Measurements from ENCODE around the gene GPRIN3. TPM values are rescaled to one million over a fixed set of nuclear protein-coding genes. Genes with fewer than 3 reads are reported as not detected.

GPRIN3 gene
- total and polyA plus RNA-seq, 2 experiments from 2014 or later = 0.74 to 3.2 TPM

DNA sequence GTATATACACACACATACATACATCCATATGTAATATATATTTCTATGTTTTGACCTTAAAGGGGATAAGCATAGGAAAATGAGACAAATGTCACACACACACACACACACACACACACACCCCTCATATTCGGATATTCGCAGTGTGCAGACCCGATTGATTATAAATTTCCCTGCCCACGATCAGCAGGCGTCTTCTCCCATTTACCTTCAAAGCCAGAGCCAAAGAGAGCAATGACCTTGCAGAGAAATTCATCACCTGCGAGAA lies 488 bp downstream of the GPRIN3 start:
- Mint-ChIP-seq H3K36me3 (ENCODE audit: low read depth) (no peaks in the 10 kb centered on the region), H3K9me3 (no peaks in the 10 kb centered on the region; the same call in 2 of the 3 replicates), H3K4me3 (peak overlapping the region; percentile 80), H3K27ac (no peak overlapping the region), H3K4me1 (peaks cover 19% of the 10 kb centered on the region), H3K27me3 (ENCODE audit: insufficient read depth, low read depth, poor library complexity) (peaks cover 17% of the 10 kb centered on the region)
- H3K9me2 ChIP-seq (ENCODE audit: insufficient read depth) = no peaks in the 10 kb centered on the region
- H3K36me3 ChIP-seq (ENCODE audit: insufficient read depth) = no peaks in the 10 kb centered on the region
- ATAC-seq = no peak
- no peaks in the 10 kb centered on the region for H3F3A ChIP-seq (replicated peaks; ENCODE audit: low read depth)
- H3K4me1 ChIP-seq (ENCODE audit: insufficient read depth) = peaks cover 18% of the 10 kb centered on the region
- no peaks in the 10 kb centered on the region for H3K79me2 ChIP-seq (replicated peaks; ENCODE audit: insufficient read depth)
- no peak for DNase-seq (ENCODE audit: low spot score)
- no peaks in the 10 kb centered on the region for H4K20me1 ChIP-seq (replicated peaks; ENCODE audit: insufficient read depth)
- H3K27me3 ChIP-seq (ENCODE audit: insufficient read depth) = peaks cover 23% of the 10 kb centered on the region
- no peak overlapping the region for H3K27ac ChIP-seq (ENCODE audit: low read depth)
- TF ChIP-seq, protein P1, sequence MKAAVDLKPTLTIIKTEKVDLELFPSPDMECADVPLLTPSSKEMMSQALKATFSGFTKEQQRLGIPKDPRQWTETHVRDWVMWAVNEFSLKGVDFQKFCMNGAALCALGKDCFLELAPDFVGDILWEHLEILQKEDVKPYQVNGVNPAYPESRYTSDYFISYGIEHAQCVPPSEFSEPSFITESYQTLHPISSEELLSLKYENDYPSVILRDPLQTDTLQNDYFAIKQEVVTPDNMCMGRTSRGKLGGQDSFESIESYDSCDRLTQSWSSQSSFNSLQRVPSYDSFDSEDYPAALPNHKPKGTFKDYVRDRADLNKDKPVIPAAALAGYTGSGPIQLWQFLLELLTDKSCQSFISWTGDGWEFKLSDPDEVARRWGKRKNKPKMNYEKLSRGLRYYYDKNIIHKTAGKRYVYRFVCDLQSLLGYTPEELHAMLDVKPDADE (IDR thresholded peaks at IDR 0.05) = no peak
- peak overlapping the region; percentile 90 for H3K4me3 ChIP-seq
- peak overlapping the region; percentile 97 for H3K4me2 ChIP-seq
- H2AFZ ChIP-seq = peak overlapping the region; percentile 99

DNA sequence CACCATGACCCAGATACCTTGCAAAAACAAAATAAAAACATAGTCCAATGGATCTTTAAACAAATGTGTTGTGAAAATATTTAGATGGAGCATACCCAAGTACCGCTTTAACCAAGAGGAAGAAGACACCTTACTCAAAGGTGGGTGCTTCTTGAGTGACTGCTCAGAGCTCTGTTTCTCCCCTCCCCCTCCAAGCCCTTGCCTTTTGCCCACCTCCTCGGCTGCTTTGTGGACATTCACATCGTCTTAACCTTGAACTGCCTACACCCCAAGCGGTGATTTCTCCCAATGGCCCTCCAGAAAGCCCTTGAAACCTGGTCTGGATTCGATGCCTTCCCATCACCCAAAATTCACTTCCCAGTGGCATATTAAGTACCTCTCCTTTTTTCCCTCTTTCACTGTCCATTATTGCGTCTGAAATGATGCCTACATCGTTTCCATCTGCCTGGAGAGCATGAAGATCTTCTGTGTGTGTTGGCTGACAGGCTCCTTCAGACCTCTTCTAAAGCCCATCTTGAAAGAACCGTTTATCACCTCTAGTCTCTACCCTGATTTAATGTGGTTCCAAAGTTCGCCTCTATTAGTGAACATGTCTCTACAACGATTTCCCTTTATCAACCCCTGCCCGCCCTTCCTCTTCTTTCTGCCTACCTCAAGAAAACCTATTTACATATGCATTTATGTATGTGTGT lies 968 bp downstream of the GPRIN3 start:
- Histone ChIP-seq H2AFZ (peak overlapping the region; percentile 99), H3K27ac (ENCODE audit: low read depth) (no peak overlapping the region), H3K4me1 (ENCODE audit: insufficient read depth) (peaks cover 18% of the 10 kb centered on the region), H3K36me3 (ENCODE audit: insufficient read depth) (no peaks in the 10 kb centered on the region), H3K4me3 (peak overlapping the region; percentile 90), H3K79me2 (replicated peaks; ENCODE audit: insufficient read depth) (no peaks in the 10 kb centered on the region), H3K27me3 (ENCODE audit: insufficient read depth) (peaks cover 23% of the 10 kb centered on the region), H3K9me2 (ENCODE audit: insufficient read depth) (no peaks in the 10 kb centered on the region), H3F3A (replicated peaks; ENCODE audit: low read depth) (no peaks in the 10 kb centered on the region), H4K20me1 (replicated peaks; ENCODE audit: insufficient read depth) (no peaks in the 10 kb centered on the region), H3K4me2 (peak overlapping the region; percentile 97)
- Mint-ChIP-seq H3K4me1 (peaks cover 21% of the 10 kb centered on the region), H3K27ac (no peak overlapping the region), H3K27me3 (ENCODE audit: insufficient read depth, low read depth, poor library complexity) (peaks cover 17% of the 10 kb centered on the region), H3K9me3 (no peaks in the 10 kb centered on the region; the same call in 2 of the 3 replicates), H3K36me3 (ENCODE audit: low read depth) (no peaks in the 10 kb centered on the region), H3K4me3 (peak overlapping the region; percentile 80)
- no peak for ATAC-seq
- DNase-seq (ENCODE audit: low spot score) = no peak
- TF ChIP-seq CREB1 (CRISPR knock-in tag; IDR thresholded peaks at IDR 0.05; ENCODE audit: low read depth) (no peak), NANOG (IDR thresholded peaks at IDR 0.05; ENCODE audit: borderline replicate concordance) (no peak), POLR2AphosphoS5 (IDR thresholded peaks at IDR 0.05; ENCODE audit: low read depth) (no peak), STAT1 (IDR thresholded peaks at IDR 0.05; ENCODE audit: unreplicated experiment) (no peak), ZNF331 (CRISPR knock-in tag; IDR thresholded peaks at IDR 0.05; ENCODE audit: low read depth) (no peak), EZH2phosphoT487 (IDR thresholded peaks at IDR 0.05; ENCODE audit: unreplicated experiment) (no peak), JUNB (IDR thresholded peaks at IDR 0.05; ENCODE audit: unreplicated experiment) (no peak), ZNF114 (CRISPR knock-in tag; IDR thresholded peaks at IDR 0.05) (no peak)
- TF ChIP-seq, protein P2, sequence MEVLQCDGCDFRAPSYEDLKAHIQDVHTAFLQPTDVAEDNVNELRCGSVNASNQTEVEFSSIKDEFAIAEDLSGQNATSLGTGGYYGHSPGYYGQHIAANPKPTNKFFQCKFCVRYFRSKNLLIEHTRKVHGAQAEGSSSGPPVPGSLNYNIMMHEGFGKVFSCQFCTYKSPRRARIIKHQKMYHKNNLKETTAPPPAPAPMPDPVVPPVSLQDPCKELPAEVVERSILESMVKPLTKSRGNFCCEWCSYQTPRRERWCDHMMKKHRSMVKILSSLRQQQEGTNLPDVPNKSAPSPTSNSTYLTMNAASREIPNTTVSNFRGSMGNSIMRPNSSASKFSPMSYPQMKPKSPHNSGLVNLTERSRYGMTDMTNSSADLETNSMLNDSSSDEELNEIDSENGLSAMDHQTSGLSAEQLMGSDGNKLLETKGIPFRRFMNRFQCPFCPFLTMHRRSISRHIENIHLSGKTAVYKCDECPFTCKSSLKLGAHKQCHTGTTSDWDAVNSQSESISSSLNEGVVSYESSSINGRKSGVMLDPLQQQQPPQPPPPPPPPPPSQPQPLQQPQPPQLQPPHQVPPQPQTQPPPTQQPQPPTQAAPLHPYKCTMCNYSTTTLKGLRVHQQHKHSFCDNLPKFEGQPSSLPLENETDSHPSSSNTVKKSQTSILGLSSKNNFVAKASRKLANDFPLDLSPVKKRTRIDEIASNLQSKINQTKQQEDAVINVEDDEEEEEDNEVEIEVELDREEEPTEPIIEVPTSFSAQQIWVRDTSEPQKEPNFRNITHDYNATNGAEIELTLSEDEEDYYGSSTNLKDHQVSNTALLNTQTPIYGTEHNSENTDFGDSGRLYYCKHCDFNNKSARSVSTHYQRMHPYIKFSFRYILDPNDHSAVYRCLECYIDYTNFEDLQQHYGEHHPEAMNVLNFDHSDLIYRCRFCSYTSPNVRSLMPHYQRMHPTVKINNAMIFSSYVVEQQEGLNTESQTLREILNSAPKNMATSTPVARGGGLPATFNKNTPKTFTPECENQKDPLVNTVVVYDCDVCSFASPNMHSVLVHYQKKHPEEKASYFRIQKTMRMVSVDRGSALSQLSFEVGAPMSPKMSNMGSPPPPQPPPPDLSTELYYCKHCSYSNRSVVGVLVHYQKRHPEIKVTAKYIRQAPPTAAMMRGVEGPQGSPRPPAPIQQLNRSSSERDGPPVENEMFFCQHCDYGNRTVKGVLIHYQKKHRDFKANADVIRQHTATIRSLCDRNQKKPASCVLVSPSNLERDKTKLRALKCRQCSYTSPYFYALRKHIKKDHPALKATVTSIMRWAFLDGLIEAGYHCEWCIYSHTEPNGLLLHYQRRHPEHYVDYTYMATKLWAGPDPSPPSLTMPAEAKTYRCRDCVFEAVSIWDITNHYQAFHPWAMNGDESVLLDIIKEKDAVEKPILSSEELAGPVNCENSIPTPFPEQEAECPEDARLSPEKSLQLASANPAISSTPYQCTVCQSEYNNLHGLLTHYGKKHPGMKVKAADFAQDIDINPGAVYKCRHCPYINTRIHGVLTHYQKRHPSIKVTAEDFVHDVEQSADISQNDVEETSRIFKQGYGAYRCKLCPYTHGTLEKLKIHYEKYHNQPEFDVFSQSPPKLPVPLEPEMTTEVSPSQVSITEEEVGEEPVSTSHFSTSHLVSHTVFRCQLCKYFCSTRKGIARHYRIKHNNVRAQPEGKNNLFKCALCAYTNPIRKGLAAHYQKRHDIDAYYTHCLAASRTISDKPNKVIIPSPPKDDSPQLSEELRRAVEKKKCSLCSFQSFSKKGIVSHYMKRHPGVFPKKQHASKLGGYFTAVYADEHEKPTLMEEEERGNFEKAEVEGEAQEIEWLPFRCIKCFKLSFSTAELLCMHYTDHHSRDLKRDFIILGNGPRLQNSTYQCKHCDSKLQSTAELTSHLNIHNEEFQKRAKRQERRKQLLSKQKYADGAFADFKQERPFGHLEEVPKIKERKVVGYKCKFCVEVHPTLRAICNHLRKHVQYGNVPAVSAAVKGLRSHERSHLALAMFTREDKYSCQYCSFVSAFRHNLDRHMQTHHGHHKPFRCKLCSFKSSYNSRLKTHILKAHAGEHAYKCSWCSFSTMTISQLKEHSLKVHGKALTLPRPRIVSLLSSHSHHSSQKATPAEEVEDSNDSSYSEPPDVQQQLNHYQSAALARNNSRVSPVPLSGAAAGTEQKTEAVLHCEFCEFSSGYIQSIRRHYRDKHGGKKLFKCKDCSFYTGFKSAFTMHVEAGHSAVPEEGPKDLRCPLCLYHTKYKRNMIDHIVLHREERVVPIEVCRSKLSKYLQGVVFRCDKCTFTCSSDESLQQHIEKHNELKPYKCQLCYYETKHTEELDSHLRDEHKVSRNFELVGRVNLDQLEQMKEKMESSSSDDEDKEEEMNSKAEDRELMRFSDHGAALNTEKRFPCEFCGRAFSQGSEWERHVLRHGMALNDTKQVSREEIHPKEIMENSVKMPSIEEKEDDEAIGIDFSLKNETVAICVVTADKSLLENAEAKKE (CRISPR knock-in tag; IDR thresholded peaks at IDR 0.05) = no peak
- TF ChIP-seq, protein P3, sequence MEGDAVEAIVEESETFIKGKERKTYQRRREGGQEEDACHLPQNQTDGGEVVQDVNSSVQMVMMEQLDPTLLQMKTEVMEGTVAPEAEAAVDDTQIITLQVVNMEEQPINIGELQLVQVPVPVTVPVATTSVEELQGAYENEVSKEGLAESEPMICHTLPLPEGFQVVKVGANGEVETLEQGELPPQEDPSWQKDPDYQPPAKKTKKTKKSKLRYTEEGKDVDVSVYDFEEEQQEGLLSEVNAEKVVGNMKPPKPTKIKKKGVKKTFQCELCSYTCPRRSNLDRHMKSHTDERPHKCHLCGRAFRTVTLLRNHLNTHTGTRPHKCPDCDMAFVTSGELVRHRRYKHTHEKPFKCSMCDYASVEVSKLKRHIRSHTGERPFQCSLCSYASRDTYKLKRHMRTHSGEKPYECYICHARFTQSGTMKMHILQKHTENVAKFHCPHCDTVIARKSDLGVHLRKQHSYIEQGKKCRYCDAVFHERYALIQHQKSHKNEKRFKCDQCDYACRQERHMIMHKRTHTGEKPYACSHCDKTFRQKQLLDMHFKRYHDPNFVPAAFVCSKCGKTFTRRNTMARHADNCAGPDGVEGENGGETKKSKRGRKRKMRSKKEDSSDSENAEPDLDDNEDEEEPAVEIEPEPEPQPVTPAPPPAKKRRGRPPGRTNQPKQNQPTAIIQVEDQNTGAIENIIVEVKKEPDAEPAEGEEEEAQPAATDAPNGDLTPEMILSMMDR (conservative IDR thresholded peaks at IDR 0.05; ENCODE audit: low read depth in 2 of 2) = no peak

Data from GM23338 (cell line).